Ovary (tissue), 9 donors: Measurements from ENCODE around the gene AFAP1. TPM values are rescaled to one million over a fixed set of nuclear protein-coding genes. Genes with fewer than 3 reads are reported as not detected.
A peak's percentile ranks its signal among the peaks of the same experiment; 100 is the strongest.

Experiments used
- DNase-seq, 5 donors: peaks; one replicate each; pipeline ENCODE4 v3.0.0-alpha.2; 2019 to 2020
- H3K27ac ChIP-seq, 2 donors: fragments of 200-600 bp; one replicate each; pipeline versions ENCODE4 v1.5.1 to v1.8.0; 2019 to 2022
- H3K27me3 ChIP-seq: fragments of 200-600 bp; one replicate; pipeline ENCODE4 v1.8.0; 2022
- H3K36me3 ChIP-seq: fragments of 200-600 bp; sonication (generic); one replicate; pipeline ENCODE4 v1.5.1; 2019
- H3K4me1 ChIP-seq: one replicate; pipeline ENCODE4 v1.8.1; 2013; ENCODE audit warnings: mild to moderate bottlenecking, moderate library complexity; ENCODE audit not compliant: insufficient read depth
- H3K4me3 ChIP-seq: fragments of 200-600 bp; sonication (generic); one replicate; pipeline ENCODE4 v1.5.1; 2017
- H3K9me3 ChIP-seq, 2 donors: fragments of 200-600 bp in 1 of 2; sonication (generic) in 1 of 2; one replicate each; pipeline versions ENCODE4 v1.5.1 to v1.8.1; 2013 to 2019; ENCODE audit warnings: mild to moderate bottlenecking in 1 of 2, moderate library complexity in 1 of 2
- CTCF ChIP-seq, 3 donors: fragments of 450-650 bp in 2 of 3; fragments of 200-600 bp in 1 of 3; IDR thresholded peaks; one replicate each; pipeline versions ENCODE4 v1.5.1 to v1.8.0; 2016 to 2022; ENCODE audit warnings: antibody characterized with exemption in 3 of 3, mild to moderate bottlenecking in 1 of 3
- EP300 ChIP-seq: sonication (generic); formaldehyde crosslinking; IDR thresholded peaks from one replicate; pipeline ENCODE4 v1.6.1; 2017; ENCODE audit warnings: antibody characterized with exemption
- POLR2A ChIP-seq: fragments of 450-650 bp; IDR thresholded peaks from one replicate; pipeline ENCODE4 v1.6.1; 2017; ENCODE audit warnings: antibody characterized with exemption, mild to moderate bottlenecking, moderate library complexity
- WGBS, 3 donors: extraction: QIAGEN DNeasy Blood & Tissue Kit in 1 of 3; methylation state at CpG; one replicate each; pipeline versions ENCODE4 v1.1.5 to v1.1.7; 2013 to 2017; 5-methylcytosine and 5-hydroxymethylcytosine counted together
- intact Hi-C, 4 donors: fragments of 100-400 bp; cut with DNase I; formaldehyde crosslinking; loops; one replicate each; pipeline versions ENCODE4 v1.11.0 to v1.15.1; 2022 to 2023
- polyA plus RNA-seq, 2 donors: library from polyadenylated mRNA; stranded (reverse); fragments of 200-250 nt in 1 of 2; fragments of 350-450 nt in 1 of 2; fragmentation: Illumina TruSeq in 1 of 2; extraction: RNeasy Lipid Tissue Mini Kit (QIAGEN cat#74804) in 1 of 2; gene quantifications; one replicate each; pipeline ENCODE4 v1.2.3, GENCODE V29; 2013 to 2014
- total RNA-seq, 7 donors: library from RNA; depleted of rRNA in 2 of 7; stranded (reverse); fragments of >200 nt in 2 of 7; fragmentation: NEBNext Ultra II Directional in 3 of 7; extraction: Animal tissue kit (Norgen Biotek cat#: 25700) in 3 of 7; gene quantifications; one replicate each; pipeline versions ENCODE4 v1.1.0 to v1.2.4, GENCODE V29; 2016 to 2023
- donor health status: DM: no; HTN: no; CAD: no; lungs with moderate emphysema.
- donor health status: DM: no; HTN: no; CAD: no.
- donor health status: Bipolar disorder and iron deficiency.
- donor health status: DM: yes; HTN: yes; CAD: no.
- donor health status: DM: no; HTN: no; CAD: no.
- donor health status: DM: yes; HTN: yes; CAD: no.

AFAP1 gene
- total and polyA plus RNA-seq, 9 donors, result 8.6 to 42.3 (median 23.0) TPM

GRCh38 chr4:7766086-7766485 is 173.6 kb downstream of the AFAP1 start:
- H3K36me3 ChIP-seq, result no peaks in the 10 kb centered on the region
- intact Hi-C loops, result loop anchor here in 1 of 4 donors (5.0 kb wide), 1 partner anchor 36 kb away; no protein-coding TSS in a partner anchor
- H3K4me3 ChIP-seq, result no peak overlapping the region
- TF ChIP-seq POLR2A (no peak), CTCF (IDR thresholded peaks at IDR 0.05) (no peak), EP300 (no peak)
- no peaks in the 10 kb centered on the region for H3K9me3 ChIP-seq
- whole genome bisulfite sequencing, 3 donors, result 81 to 85% (median 84%) methylated on average over 11 of the region's 11 CpGs
- H3K27ac ChIP-seq, result no peak overlapping the region
- DNase-seq, result peak in 1 of 5 donors; percentile 19
- H3K4me1 ChIP-seq, result no peaks in the 10 kb centered on the region
- H3K27me3 ChIP-seq, result no peaks in the 10 kb centered on the region

GRCh38 chr4:7765666-7766065 is 174.0 kb downstream of the AFAP1 start:
- Histone ChIP-seq H3K27ac (no peak overlapping the region), H3K4me3 (no peak overlapping the region), H3K27me3 (no peaks in the 10 kb centered on the region), H3K9me3 (no peaks in the 10 kb centered on the region), H3K36me3 (no peaks in the 10 kb centered on the region), H3K4me1 (no peaks in the 10 kb centered on the region)
- peak in 1 of 5 donors; percentile 10 for DNase-seq
- intact Hi-C loops, result loop anchor here in 1 of 4 donors (5.0 kb wide), 1 partner anchor 37 kb away; no protein-coding TSS in a partner anchor
- TF ChIP-seq EP300, result no peak
- WGBS, 3 donors, result 80 to 91% (median 85%) methylated on average over 12 of the region's 12 CpGs

- H3K27ac ChIP-seq, result no peak overlapping the region
- TF ChIP-seq POLR2A (no peak), CTCF (IDR thresholded peaks at IDR 0.05) (no peak), EP300 (no peak)
- no peak overlapping the region for H3K4me3 ChIP-seq
- WGBS, 3 donors, result 87 to 91% (median 90%) methylated on average over 5 of the region's 5 CpGs
- H3K9me3 ChIP-seq, result no peaks in the 10 kb centered on the region
- intact Hi-C loops, result loop anchor here in 1 of 4 donors (5.0 kb wide), 1 partner anchor 38 kb away; no protein-coding TSS in a partner anchor
- H3K27me3 ChIP-seq, result no peaks in the 10 kb centered on the region
- no peaks in the 10 kb centered on the region for H3K4me1 ChIP-seq
- no peak for DNase-seq
- no peaks in the 10 kb centered on the region for H3K36me3 ChIP-seq
These were observed 175.2 kb downstream of the AFAP1 start for GRCh38 chr4:7764466-7764865.

GRCh38 chr4:7763788-7764187 is 175.9 kb downstream of the AFAP1 start:
- intact Hi-C loops, result loop anchor here in 1 of 4 donors (5.0 kb wide), 1 partner anchor 39 kb away; no protein-coding TSS in a partner anchor
- Histone ChIP-seq H3K27me3 (no peaks in the 10 kb centered on the region), H3K4me1 (no peaks in the 10 kb centered on the region), H3K4me3 (no peak overlapping the region), H3K27ac (no peak overlapping the region), H3K9me3 (no peaks in the 10 kb centered on the region), H3K36me3 (no peaks in the 10 kb centered on the region)
- TF ChIP-seq POLR2A, result no peak
- TF ChIP-seq EP300, result no peak
- no peak for TF ChIP-seq CTCF (IDR thresholded peaks at IDR 0.05)
- no peak for DNase-seq
- WGBS, 3 donors, result 74 to 82% (median 76%) methylated on average over 10 of the region's 10 CpGs

GRCh38 chr4:7763106-7763505 is 176.6 kb downstream of the AFAP1 start:
- TF ChIP-seq CTCF (IDR thresholded peaks at IDR 0.05), result no peak
- TF ChIP-seq EP300, result no peak
- no peak for TF ChIP-seq POLR2A
- WGBS, 3 donors, result 85 to 92% (median 88%) methylated on average over 16 of the region's 16 CpGs
- H3K27ac ChIP-seq, result no peak overlapping the region
- intact Hi-C loops, result loop anchor here in 1 of 4 donors (5.0 kb wide), 1 partner anchor 39 kb away; no protein-coding TSS in a partner anchor
- no peaks in the 10 kb centered on the region for H3K9me3 ChIP-seq
- no peak overlapping the region for H3K4me3 ChIP-seq
- no peak for DNase-seq
- no peaks in the 10 kb centered on the region for H3K4me1 ChIP-seq
- H3K27me3 ChIP-seq, result no peaks in the 10 kb centered on the region
- H3K36me3 ChIP-seq, result no peaks in the 10 kb centered on the region
